ENCODE data around the gene OCRL.

DNA sequence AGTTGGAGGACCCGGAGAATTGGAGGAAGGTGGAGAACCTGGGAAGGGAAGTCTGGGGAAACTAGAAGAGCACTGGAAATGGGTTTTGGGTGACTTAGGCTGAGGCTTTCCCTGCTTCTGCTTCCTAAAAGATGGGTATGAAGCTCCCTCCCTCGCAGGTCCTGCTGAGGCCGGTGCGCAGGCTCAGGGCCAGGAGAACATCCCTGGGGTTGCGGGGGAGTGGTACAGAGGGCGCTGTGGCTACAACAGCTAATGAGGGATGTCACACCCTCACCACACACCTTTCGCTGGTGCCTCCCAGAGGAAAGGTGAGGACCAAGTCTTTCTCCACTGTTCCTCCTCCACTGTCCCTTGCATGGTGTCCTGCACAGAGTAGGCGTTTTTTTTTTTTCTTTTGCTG is 98.9 kb downstream of the OCRL start:
- TF ChIP-seq, protein P1, sequence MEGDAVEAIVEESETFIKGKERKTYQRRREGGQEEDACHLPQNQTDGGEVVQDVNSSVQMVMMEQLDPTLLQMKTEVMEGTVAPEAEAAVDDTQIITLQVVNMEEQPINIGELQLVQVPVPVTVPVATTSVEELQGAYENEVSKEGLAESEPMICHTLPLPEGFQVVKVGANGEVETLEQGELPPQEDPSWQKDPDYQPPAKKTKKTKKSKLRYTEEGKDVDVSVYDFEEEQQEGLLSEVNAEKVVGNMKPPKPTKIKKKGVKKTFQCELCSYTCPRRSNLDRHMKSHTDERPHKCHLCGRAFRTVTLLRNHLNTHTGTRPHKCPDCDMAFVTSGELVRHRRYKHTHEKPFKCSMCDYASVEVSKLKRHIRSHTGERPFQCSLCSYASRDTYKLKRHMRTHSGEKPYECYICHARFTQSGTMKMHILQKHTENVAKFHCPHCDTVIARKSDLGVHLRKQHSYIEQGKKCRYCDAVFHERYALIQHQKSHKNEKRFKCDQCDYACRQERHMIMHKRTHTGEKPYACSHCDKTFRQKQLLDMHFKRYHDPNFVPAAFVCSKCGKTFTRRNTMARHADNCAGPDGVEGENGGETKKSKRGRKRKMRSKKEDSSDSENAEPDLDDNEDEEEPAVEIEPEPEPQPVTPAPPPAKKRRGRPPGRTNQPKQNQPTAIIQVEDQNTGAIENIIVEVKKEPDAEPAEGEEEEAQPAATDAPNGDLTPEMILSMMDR (conservative IDR thresholded peaks at IDR 0.05; ENCODE audit: low read length), result no peak
- TF ChIP-seq EZH2phosphoT487 (IDR thresholded peaks at IDR 0.05; ENCODE audit: borderline replicate concordance), result no peak

All from Loucy (cell line).